Prostate gland (tissue), 2 donors: ENCODE results near the gene GJC1.
"Not testable (repeated sequence)": the region's sequence is repeated elsewhere in the genome, so short reads cannot be mapped to it uniquely, and the experiment has no call there.

ENCODE experiments used
- POLR2AphosphoS5 ChIP-seq: sonication (generic); formaldehyde crosslinking; IDR thresholded peaks from one replicate; pipeline ENCODE4 v1.6.1; 2017; ENCODE audit warnings: antibody characterized with exemption
- TF ChIP-seq, protein P1 (sequence below), 4 experiments: fragments of 200-600 bp in 2 of 4; fragments of 450-650 bp in 2 of 4; sonication (generic) in 2 of 4; IDR thresholded peaks; 1 replicate in 3 of 4; 2 replicates in 1 of 4; pipeline ENCODE4 v1.5.1; 2016 to 2019; ENCODE audit warnings: antibody characterized with exemption in 4 of 4, mild to moderate bottlenecking in 2 of 4, moderate library complexity in 2 of 4

DNA sequence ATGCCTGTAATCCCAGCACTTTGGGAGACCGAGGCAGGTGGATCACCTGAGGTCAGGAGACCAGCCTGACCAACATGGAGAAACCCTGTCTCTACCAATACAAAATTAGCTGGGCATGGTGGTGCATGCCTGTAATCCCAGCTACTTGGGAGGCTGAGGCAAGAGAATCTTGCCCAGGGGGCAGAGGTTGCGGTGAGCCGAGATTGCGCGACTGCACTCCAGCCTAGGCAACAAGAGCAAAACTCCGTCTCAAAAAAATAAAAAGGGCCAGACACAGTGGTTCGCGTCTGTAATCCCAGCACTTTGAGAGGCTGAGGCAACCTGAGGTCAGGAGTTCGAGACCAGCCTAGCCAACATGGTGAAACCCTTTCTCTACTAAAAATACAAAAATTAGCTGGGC is 4.9 kb downstream of the GJC1 start:
- TF ChIP-seq, protein P1, sequence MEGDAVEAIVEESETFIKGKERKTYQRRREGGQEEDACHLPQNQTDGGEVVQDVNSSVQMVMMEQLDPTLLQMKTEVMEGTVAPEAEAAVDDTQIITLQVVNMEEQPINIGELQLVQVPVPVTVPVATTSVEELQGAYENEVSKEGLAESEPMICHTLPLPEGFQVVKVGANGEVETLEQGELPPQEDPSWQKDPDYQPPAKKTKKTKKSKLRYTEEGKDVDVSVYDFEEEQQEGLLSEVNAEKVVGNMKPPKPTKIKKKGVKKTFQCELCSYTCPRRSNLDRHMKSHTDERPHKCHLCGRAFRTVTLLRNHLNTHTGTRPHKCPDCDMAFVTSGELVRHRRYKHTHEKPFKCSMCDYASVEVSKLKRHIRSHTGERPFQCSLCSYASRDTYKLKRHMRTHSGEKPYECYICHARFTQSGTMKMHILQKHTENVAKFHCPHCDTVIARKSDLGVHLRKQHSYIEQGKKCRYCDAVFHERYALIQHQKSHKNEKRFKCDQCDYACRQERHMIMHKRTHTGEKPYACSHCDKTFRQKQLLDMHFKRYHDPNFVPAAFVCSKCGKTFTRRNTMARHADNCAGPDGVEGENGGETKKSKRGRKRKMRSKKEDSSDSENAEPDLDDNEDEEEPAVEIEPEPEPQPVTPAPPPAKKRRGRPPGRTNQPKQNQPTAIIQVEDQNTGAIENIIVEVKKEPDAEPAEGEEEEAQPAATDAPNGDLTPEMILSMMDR (IDR thresholded peaks at IDR 0.05): not testable (repeated sequence)
- not testable (repeated sequence) for TF ChIP-seq POLR2AphosphoS5
